PC-9 (cell line): ENCODE results near the gene CACNA1E. TPM values are rescaled to one million over a fixed set of nuclear protein-coding genes. Genes with fewer than 3 reads are reported as not detected.

Source experiments
- BruUV-seq: library from RNA; stranded (reverse); fragments of 400-500 nt; replicated peaks from 2 replicates; lab custom pipeline; 2021; lab: Mats Ljungman, UMichigan
- CTCF ChIA-PET: fragments of 300-600 bp; sonication (Branson Sonifier 250); formaldehyde crosslinking; loops from one replicate; lab custom pipeline; 2022; ENCODE audit warnings: antibody characterized with exemption; lab: Charles Lee
- POLR2A ChIA-PET: fragments of 300-600 bp; sonication (Branson Sonifier 250); formaldehyde crosslinking; loops from one replicate; lab custom pipeline; 2022; ENCODE audit warnings: antibody characterized with exemption; ENCODE audit not compliant: unreplicated experiment; lab: Charles Lee
- DNase-seq, 2 experiments: peaks; one replicate each; pipeline versions ENCODE4 v3.0.0 to v3.0.0-alpha.2; 2015 to 2022; ENCODE audit warnings: mixed read lengths in 1 of 2
- H2AFZ ChIP-seq: fragments of 200-600 bp; sonication (generic); 2 replicates; pipeline ENCODE4 v1.8.1; 2017; ENCODE audit warnings: antibody characterized with exemption
- H3F3A ChIP-seq: fragments of 200-600 bp; sonication (generic); 2 replicates; pipeline ENCODE4 v1.8.1; 2017; ENCODE audit warnings: antibody characterized with exemption, mild to moderate bottlenecking, low read depth; ENCODE audit not compliant: insufficient read depth
- H3K27ac ChIP-seq: fragments of 200-600 bp; sonication (generic); 2 replicates; pipeline ENCODE4 v1.6.1; 2016; ENCODE audit warnings: mixed run types
- H3K27me3 ChIP-seq: fragments of 200-600 bp; sonication (generic); 2 replicates; pipeline ENCODE4 v1.6.1; 2016; ENCODE audit warnings: low read depth, mixed run types; ENCODE audit not compliant: insufficient read depth
- H3K36me3 ChIP-seq: fragments of 200-600 bp; sonication (generic); 2 replicates; pipeline ENCODE4 v1.6.1; 2016; ENCODE audit warnings: low read depth, mixed run types
- H3K4me1 ChIP-seq: fragments of 200-600 bp; sonication (generic); replicated peaks from 2 replicates; pipeline ENCODE4 v1.6.1; 2016; ENCODE audit warnings: mixed run types; ENCODE audit not compliant: insufficient read depth
- H3K4me2 ChIP-seq: fragments of 200-600 bp; sonication (generic); 2 replicates; pipeline ENCODE4 v1.6.1; 2017; ENCODE audit warnings: mixed run types
- H3K4me3 ChIP-seq: fragments of 200-600 bp; sonication (generic); 2 replicates; pipeline ENCODE4 v1.6.1; 2016; ENCODE audit warnings: mixed run types
- H3K79me2 ChIP-seq: fragments of 200-600 bp; sonication (generic); 2 replicates; pipeline ENCODE4 v1.6.1; 2017; ENCODE audit warnings: low read depth, mixed run types
- H3K9me2 ChIP-seq: fragments of 200-600 bp; sonication (generic); 2 replicates; pipeline ENCODE4 v1.8.1; 2017; ENCODE audit warnings: mild to moderate bottlenecking; ENCODE audit not compliant: insufficient read depth
- H3K9me3 ChIP-seq: fragments of 200-600 bp; sonication (generic); 2 replicates; pipeline ENCODE4 v1.8.1; 2016; ENCODE audit warnings: low read depth; ENCODE audit not compliant: insufficient read depth
- H4K20me1 ChIP-seq: fragments of 200-600 bp; sonication (generic); 2 replicates; pipeline ENCODE4 v1.8.1; 2017; ENCODE audit not compliant: insufficient read depth
- EZH2 ChIP-seq: fragments of 200-600 bp; sonication (generic); IDR thresholded peaks from 2 replicates; pipeline ENCODE4 v1.8.0; 2017; ENCODE audit warnings: antibody characterized with exemption, low read depth
- intact Hi-C: fragments of 100-400 bp; cut with micrococcal nuclease; formaldehyde crosslinking; loops from one replicate; pipeline ENCODE4 v1.10.0; 2022; ENCODE audit not compliant: unreplicated experiment
- total RNA-seq: library from RNA; stranded (reverse); gene quantifications from 2 replicates; pipeline ENCODE4 v1.2.3, GENCODE V29; 2021
- TF ChIP-seq, protein P1 (sequence below): fragments of 200-600 bp; sonication (generic); conservative IDR thresholded peaks from 2 replicates; pipeline ENCODE4 v1.6.1; 2017; ENCODE audit warnings: mixed run types, antibody characterized with exemption, mild to moderate bottlenecking, moderate library complexity

The CACNA1E gene
- total RNA-seq, 1 experiment from 2014 or later = not detected

DNA sequence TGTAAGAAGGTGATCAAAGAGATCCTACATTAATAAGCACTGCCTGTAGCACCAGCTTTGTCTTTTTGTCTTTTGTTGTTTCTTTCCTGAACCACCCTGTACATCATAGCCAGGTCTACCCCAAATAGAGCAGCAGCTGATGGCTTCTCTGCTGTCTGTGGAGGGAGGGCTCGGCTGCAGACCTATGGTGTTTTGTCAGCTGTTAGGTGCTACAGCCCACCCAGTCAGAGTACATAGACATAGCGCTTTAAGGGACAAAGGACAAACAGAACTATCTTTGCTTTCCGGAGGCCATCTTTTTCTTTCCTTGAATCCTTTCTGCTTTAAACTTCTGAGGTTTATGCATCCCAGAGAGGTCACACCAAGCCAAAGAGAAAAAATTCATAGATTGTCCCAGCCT, 320.1 kb downstream of the CACNA1E start:
- no TSS peak for BruUV-seq
- intact Hi-C loops = no loop called here
- Histone ChIP-seq H3K79me2 (no peaks in the 10 kb centered on the region), H3K27me3 (peaks cover 17% of the 10 kb centered on the region), H3K4me1 (no peaks in the 10 kb centered on the region), H3K9me2 (no peaks in the 10 kb centered on the region), H3F3A (no peaks in the 10 kb centered on the region), H3K4me3 (no peak overlapping the region), H3K27ac (no peak overlapping the region), H4K20me1 (no peaks in the 10 kb centered on the region), H2AFZ (no peak overlapping the region), H3K4me2 (no peak overlapping the region), H3K36me3 (no peaks in the 10 kb centered on the region), H3K9me3 (no peaks in the 10 kb centered on the region)
- ChIA-PET POLR2A (no interaction called here), CTCF (no interaction called here)
- DNase-seq = no peak
- TF ChIP-seq, protein P1, sequence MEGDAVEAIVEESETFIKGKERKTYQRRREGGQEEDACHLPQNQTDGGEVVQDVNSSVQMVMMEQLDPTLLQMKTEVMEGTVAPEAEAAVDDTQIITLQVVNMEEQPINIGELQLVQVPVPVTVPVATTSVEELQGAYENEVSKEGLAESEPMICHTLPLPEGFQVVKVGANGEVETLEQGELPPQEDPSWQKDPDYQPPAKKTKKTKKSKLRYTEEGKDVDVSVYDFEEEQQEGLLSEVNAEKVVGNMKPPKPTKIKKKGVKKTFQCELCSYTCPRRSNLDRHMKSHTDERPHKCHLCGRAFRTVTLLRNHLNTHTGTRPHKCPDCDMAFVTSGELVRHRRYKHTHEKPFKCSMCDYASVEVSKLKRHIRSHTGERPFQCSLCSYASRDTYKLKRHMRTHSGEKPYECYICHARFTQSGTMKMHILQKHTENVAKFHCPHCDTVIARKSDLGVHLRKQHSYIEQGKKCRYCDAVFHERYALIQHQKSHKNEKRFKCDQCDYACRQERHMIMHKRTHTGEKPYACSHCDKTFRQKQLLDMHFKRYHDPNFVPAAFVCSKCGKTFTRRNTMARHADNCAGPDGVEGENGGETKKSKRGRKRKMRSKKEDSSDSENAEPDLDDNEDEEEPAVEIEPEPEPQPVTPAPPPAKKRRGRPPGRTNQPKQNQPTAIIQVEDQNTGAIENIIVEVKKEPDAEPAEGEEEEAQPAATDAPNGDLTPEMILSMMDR = no peak
- TF ChIP-seq EZH2 = no peak

DNA sequence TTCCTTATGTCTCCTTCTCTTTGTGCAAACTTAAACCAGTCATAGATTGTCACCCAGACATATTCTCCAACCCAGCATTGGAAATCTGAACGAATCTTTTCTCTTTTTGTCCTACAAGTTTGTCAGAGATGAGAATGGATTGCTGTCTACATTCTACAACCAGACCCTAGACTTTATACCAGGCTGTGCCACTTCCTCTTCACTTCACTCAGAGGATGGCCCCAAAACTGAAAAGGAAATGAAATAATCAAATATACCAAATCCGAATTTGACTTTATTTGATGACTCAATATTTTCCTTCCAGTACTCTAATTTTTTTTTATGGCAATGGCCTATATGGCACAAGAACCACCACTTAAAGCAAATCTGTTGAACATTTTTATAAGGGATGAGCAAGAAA, 321.7 kb downstream of the CACNA1E start:
- TF ChIP-seq, protein P1 = no peak
- TF ChIP-seq EZH2 = no peak
- CTCF ChIA-PET = no interaction called here
- Histone ChIP-seq H3K36me3 (no peaks in the 10 kb centered on the region), H3K27ac (no peak overlapping the region), H3K9me3 (no peaks in the 10 kb centered on the region), H2AFZ (no peak overlapping the region), H3F3A (no peaks in the 10 kb centered on the region), H4K20me1 (no peaks in the 10 kb centered on the region), H3K27me3 (peaks cover 10% of the 10 kb centered on the region; the same call in 1 of the 2 replicates), H3K9me2 (no peaks in the 10 kb centered on the region), H3K4me1 (no peaks in the 10 kb centered on the region), H3K79me2 (no peaks in the 10 kb centered on the region), H3K4me3 (no peak overlapping the region), H3K4me2 (no peak overlapping the region)
- POLR2A ChIA-PET = no interaction called here
- BruUV-seq = no TSS peak
- DNase-seq = no peak
- intact Hi-C loops = no loop called here

DNA sequence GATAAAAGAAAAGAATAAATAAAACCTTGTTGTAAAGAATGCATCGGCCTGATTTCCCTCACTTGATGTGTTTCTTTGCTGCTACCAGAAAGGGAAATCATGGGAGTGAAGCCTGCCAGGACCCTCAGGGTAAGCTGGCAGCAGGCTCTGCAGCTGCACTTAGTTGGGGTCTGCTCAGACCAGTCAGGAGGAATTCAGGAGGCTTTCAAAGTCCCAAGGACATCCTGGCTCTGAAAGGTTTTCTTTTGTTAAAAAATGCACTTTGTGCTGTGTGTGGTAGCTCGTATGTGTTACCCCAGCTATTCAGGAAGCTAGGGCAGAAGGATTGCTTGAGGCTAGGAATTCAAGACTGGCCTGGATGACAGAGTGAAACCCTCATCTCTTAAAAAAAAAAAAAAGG, 323.4 kb downstream of the CACNA1E start:
- Histone ChIP-seq H3K4me3 (no peak overlapping the region), H3K27ac (no peak overlapping the region), H3K9me2 (no peaks in the 10 kb centered on the region), H3F3A (no peaks in the 10 kb centered on the region), H3K4me2 (no peak overlapping the region), H3K27me3 (peaks cover 13% of the 10 kb centered on the region), H2AFZ (no peak overlapping the region), H3K79me2 (no peaks in the 10 kb centered on the region), H3K4me1 (no peaks in the 10 kb centered on the region), H3K9me3 (no peaks in the 10 kb centered on the region), H3K36me3 (no peaks in the 10 kb centered on the region), H4K20me1 (no peaks in the 10 kb centered on the region)
- ChIA-PET POLR2A (no interaction called here), CTCF (no interaction called here)
- BruUV-seq = no TSS peak
- TF ChIP-seq, protein P1 = no peak
- no peak for TF ChIP-seq EZH2
- intact Hi-C loops = no loop called here
- DNase-seq = no peak
